A549 treated with CORT108297 at 1 μM for 4 hours (cell line): ENCODE measurements around the gene ST6GALNAC5. TPM values are rescaled to one million over a fixed set of nuclear protein-coding genes. Genes with fewer than 3 reads are reported as not detected.

Source experiments
- total RNA-seq: library from RNA; stranded (reverse); fragments of 200-300 nt; extraction: Qiagen RNA extraction; gene quantifications from 5 replicates; pipeline ENCODE4 v1.2.3, GENCODE V29; 2022

ST6GALNAC5 gene
- total RNA-seq: 0.03 to 0.10 TPM in 2 of 5 replicates, not detected in the others

DNA sequence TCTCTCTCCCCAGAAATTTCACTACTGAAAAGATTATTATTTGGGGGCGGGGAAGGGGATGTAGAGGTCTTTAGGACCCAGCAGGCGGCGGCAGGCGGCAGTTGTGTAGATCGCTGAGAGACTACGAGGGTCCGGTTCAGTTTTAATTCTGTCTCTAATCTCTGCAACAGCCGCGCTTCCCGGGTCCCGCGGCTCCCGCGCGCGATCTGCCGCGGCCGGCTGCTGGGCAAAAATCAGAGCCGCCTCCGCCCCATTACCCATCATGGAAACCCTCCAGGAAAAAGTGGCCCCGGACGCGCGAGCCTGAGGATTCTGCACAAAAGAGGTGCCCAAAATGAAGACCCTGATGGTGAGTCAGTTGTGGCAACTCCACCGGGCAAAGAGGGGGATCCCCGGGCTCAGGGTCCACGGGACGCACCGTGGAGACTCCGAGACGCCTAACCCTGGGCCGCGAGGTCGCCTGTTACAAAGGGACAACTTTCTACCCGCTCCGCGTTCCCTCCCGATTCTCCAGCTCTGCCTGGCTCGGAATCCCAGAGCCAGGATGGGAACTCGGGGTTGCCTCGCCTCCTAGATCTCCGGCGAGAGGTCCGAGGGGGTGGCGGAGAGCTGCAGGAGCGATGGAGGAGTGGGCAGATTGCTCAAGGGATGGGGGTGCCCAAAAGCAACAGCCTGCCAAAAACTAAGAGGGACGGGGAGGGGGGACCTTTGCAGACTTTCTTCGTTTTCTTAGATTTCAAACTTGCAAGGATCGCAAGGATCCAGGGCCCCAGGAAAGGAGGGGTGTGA lies at the start of gene ST6GALNAC5:
ST6GALNAC5 (plus strand) TSS at position 139 of the 789 bp plus-strand sequence.

